HG03066 (cell line): Measurements from ENCODE around the gene RDH14.
A peak's percentile ranks its signal among the peaks of the same experiment; 100 is the strongest.

Experiments used
- ATAC-seq: cut with Tn5 transposase; IDR thresholded peaks from one replicate; pipeline ENCODE4 v1.9.1; 2021; ENCODE audit warnings: low read depth; ENCODE audit not compliant: unreplicated experiment

Gene RDH14

GRCh38 chr2:18525236-18525635 is 35.2 kb downstream of the RDH14 start:
- ATAC-seq, result no peak

- no peak for ATAC-seq
These were observed 37.8 kb downstream of the RDH14 start for GRCh38 chr2:18522484-18523146.

GRCh38 chr2:18520451-18521425 is 39.7 kb downstream of the RDH14 start:
- ATAC-seq, result peak; percentile 82

- no peak for ATAC-seq
These were observed 40.5 kb downstream of the RDH14 start for GRCh38 chr2:18519914-18520450.

DNA sequence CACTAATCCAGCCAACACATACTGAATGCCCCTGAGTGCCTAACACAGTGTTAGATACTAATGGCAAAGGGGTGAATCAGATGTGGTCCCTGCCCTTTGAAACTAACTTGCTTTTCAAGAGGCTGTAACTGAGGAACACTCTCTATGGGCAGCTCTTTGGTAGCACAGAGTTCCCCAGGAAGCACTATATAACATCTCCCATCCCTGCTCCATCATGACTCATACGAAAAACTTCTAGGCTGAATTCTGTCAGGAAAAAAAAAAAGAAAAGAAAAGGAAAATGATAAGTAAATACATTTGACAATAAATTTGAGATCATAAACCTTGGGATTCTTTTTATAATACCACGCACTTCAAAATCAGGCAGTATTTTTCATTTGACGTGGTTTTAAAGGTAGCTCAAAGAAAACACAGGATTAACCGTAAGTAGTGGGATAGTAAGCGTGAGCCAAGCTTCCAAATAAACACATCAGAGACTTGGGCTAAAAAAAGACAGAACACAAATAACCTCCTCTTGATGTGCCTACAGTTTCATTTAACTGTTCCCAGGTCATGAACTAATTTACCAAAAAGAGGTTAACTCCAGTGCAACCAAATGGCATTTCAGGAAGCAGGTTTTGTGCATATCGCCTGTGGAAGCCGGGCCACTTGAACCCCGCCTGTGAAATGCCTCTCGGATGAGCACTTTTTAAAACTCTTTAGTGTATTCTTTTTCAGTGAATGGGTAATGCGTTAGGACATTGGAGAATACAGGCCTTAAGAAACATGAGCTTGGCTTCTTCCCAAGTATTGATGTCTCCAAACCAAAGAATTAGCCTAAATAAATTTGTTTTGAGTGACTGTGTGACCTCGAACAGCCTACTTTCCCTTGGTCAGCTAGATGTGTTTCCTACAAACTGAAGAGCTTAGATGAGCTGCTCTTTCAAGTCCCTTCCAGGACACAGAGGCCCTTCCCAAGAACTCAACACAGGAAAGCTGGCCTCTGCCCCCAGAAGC is 42.0 kb downstream of the RDH14 start:
- ATAC-seq, result no peak

DNA sequence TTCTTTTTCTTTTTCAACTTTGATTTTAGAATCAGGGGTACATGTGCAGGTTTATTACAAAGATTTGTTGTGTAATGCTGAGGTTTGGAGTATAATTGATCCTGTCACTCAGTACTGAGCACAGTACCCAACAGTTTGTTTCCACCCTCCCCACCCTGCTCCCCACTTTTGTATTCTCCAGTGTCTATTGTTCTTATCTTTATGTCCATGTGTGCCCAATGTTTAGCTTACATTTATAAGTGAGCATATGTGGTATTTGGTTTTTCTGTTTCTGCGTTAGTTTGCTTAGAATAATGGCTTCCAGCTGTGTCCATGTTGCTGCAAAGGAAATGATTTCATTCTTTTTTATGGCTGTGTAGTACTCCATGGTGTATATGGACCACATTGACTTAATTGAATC is 43.1 kb downstream of the RDH14 start:
- ATAC-seq, result no peak

DNA sequence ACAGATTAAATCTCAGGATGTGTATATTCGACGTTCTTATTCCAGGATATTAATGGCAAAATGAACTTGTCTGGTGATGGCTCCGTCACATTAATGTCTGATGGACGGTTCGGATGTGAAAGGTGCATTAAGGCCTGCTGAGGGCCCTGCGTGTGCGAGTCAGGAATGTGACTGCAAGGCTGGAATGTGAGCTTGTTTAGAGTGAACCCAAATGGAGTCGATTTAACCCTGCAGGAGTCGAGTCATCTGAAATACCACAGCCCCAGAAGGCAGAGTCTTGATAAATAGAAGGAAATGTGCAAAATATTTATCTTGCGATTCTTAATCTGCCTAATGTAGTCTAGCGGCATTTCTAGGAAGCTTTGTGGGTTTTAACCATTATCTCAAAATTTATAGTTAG is 44.3 kb downstream of the RDH14 start:
- ATAC-seq, result no peak

DNA sequence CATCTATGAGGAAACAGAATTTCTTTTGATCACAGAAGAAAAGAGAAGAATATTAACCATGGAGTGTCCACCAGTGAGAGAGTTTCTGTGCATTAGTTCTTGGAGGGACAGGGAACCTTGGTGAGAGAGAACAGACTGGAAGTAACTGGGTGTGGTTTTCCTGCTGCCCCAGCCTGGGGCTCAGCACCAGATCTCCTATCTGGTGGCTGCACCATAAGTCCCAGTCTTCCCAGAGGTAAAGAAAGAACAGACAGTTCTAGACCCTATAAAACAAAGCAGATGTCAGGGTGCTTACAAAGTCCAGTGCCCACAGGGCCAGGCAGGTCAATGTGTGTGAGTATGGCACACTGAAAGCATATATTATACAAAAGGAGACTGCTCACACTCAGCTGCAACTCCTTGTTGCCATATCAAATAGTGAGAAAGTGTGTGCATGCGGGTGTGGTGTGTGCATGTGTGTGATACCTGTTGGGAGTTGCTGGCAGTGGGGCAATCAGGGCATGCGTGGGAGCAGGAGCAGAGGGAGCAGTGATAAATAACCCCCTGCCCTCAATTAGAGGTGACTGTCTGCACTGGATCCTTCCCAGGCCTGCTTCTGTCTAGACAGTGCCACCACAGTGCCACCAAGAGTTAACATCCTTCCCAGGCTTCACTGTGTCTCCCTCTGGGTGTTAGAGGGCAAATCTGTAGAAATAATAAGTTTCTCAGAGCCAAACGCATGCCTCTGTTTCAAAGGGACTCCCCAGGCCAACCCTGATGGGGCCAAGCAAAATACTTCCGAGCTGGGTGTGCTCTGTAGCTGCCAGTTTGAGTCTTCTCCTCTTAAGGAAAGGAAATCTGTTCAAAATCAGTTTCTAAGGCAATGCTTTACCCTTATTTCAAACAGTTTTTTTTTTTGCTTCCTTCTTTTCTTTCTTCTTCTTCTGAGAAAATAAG is 45.7 kb downstream of the RDH14 start:
- ATAC-seq, result no peak

DNA sequence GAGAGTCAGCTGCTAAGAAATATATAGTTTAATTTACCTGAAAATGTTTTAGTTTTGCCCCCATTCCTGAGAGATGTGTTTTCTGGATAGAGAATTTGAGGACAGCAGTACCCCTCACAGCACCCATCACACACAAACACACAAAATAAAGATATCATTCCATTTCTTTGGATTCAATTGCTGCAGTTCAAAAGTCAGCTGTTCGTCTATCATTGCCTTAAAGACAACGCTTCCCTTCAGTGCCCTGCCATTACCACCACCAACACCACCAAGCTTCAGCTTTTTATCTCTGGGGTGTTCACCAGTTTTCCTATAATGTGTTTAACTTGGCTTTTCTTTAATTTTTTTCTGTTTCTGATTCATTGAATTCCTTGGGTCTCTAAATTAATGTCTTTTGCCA is 49.7 kb downstream of the RDH14 start:
- no peak for ATAC-seq

- no peak for ATAC-seq
These were observed 53.5 kb downstream of the RDH14 start for GRCh38 chr2:18506883-18507509.

- ATAC-seq, result no peak
These were observed 54.6 kb downstream of the RDH14 start for GRCh38 chr2:18505703-18506341.
